K562 (cell line): ENCODE data around the gene OR10A3. TPM values are rescaled to one million over a fixed set of nuclear protein-coding genes. Genes with fewer than 3 reads are reported as not detected.

Experiments
- ATAC-seq: fragments of 200-7000 bp; cut with Tn5 transposase; 3 replicates; pipeline ENCODE4 v1.9.1; 2020; ENCODE audit warnings: moderate library complexity
- BruUV-seq: library from RNA; stranded (reverse); fragments of 400-500 nt; replicated peaks from 2 replicates; lab custom pipeline; 2021; lab: Mats Ljungman, UMichigan
- CTCF ChIA-PET: fragments of 300-600 bp; formaldehyde crosslinking; extraction: SDS; loops from one replicate; lab custom pipeline; 2021; ENCODE audit warnings: low intra/inter-chr PET ratio; lab: Yijun Ruan, JAX
- POLR2A ChIA-PET: fragments of 300-600, 350-650 bp; sonication (Branson Sonifier 250); formaldehyde crosslinking; extraction: SDS; loops from one replicate; lab custom pipeline; 2021; ENCODE audit warnings: antibody characterized with exemption, inconsistent platforms; lab: Yijun Ruan, JAX
- DNase-seq, 4 experiments: peaks; one replicate each; pipeline versions ENCODE4 v3.0.0 to v3.0.0-alpha.2; 2011 to 2018; ENCODE audit warnings: low spot score in 3 of 4, mixed read lengths in 3 of 4; ENCODE audit errors: extremely low read depth in 1 of 4
- FAIRE-seq: peaks from 2 replicates; lab custom pipeline; 2011; peaks lifted over from hg19 to GRCh38; lab: Jason Lieb, UNC
- H2AFZ ChIP-seq: 2 replicates; pipeline ENCODE4 v1.6.0; 2011; ENCODE audit warnings: low read depth, low read length, control low read depth, inconsistent platforms
- H3K27ac ChIP-seq: fragments of 200-600 bp; 3 replicates; pipeline ENCODE4 v1.8.0; 2011; ENCODE audit warnings: low read depth, mild to moderate bottlenecking, control low read depth, inconsistent platforms, low read length, moderate library complexity, mixed read lengths; ENCODE audit errors: extremely low read depth
- H3K27me3 ChIP-seq, 2 experiments: fragments of 300-600 bp in 1 of 2; 2 replicates in 1 of 2; 3 replicates in 1 of 2; pipeline versions ENCODE4 v1.6.0 to v1.8.0; 2011; ENCODE audit warnings: inconsistent platforms in 2 of 2, low read length in 2 of 2, mild to moderate bottlenecking in 1 of 2, mixed read lengths in 1 of 2, moderate library complexity in 1 of 2; ENCODE audit not compliant: control insufficient read depth in 2 of 2, insufficient read depth in 2 of 2
- H3K36me3 ChIP-seq: fragments of 300-600 bp; 3 replicates; pipeline ENCODE4 v1.8.0; 2011; ENCODE audit warnings: mild to moderate bottlenecking, low read length, inconsistent platforms; ENCODE audit not compliant: control insufficient read depth, insufficient read depth
- H3K4me1 ChIP-seq, 2 experiments: fragments of 200-600 bp in 1 of 2; replicated peaks in 1 of 2; 2 replicates in 1 of 2; 3 replicates in 1 of 2; pipeline versions ENCODE4 v1.5.1 to v1.8.0; 2011; ENCODE audit warnings: inconsistent platforms in 2 of 2, low read length in 2 of 2, mild to moderate bottlenecking in 1 of 2, mixed read lengths in 1 of 2, moderate library complexity in 1 of 2; ENCODE audit not compliant: control insufficient read depth in 2 of 2, insufficient read depth in 2 of 2
- H3K4me2 ChIP-seq: 2 replicates; pipeline ENCODE4 v1.6.1; 2011; ENCODE audit warnings: low read length, control low read depth, inconsistent platforms, mixed read lengths; ENCODE audit not compliant: insufficient read depth
- H3K4me3 ChIP-seq: fragments of 200-600 bp; sonication (generic), shearing (Covaris generic); 2 replicates; pipeline ENCODE4 v1.5.1; 2016; ENCODE audit warnings: control low read depth, inconsistent platforms
- H3K79me2 ChIP-seq: fragments of 200-600 bp; 3 replicates; pipeline ENCODE4 v1.8.0; 2011; ENCODE audit warnings: low read length, inconsistent platforms; ENCODE audit not compliant: control insufficient read depth, insufficient read depth
- H3K9ac ChIP-seq, 2 experiments: 2 replicates each; pipeline versions ENCODE4 v1.6.0 to v1.6.1; 2011; ENCODE audit warnings: low read depth in 2 of 2, low read length in 2 of 2, control low read depth in 1 of 2, inconsistent platforms in 1 of 2, mild to moderate bottlenecking in 1 of 2, mixed read lengths in 1 of 2; ENCODE audit not compliant: insufficient read depth in 1 of 2
- H3K9me1 ChIP-seq: one replicate; pipeline ENCODE4 v1.6.0; 2011; ENCODE audit warnings: inconsistent platforms, mild to moderate bottlenecking, low read length, moderate library complexity; ENCODE audit not compliant: control insufficient read depth, insufficient read depth
- H3K9me3 ChIP-seq: replicated peaks from 2 replicates; pipeline ENCODE4 v1.5.1; 2011; ENCODE audit warnings: low read depth, low read length, inconsistent platforms; ENCODE audit not compliant: control insufficient read depth, insufficient read depth
- H4K20me1 ChIP-seq: replicated peaks from 2 replicates; pipeline ENCODE4 v1.6.1; 2011; ENCODE audit warnings: low read length, inconsistent platforms, mixed read lengths; ENCODE audit not compliant: control insufficient read depth, insufficient read depth
- CSDE1 ChIP-seq, 2 experiments: fragments of 450-650 bp; IDR thresholded peaks; 2 replicates each; pipeline ENCODE4 v1.6.1; 2016; ENCODE audit warnings: mild to moderate bottlenecking in 1 of 2
- CTCF ChIP-seq, 3 experiments: IDR thresholded peaks in 2 of 3; conservative IDR thresholded peaks in 1 of 3; 2 replicates each; pipeline ENCODE4 v1.5.1; 2011 to 2012; ENCODE audit warnings: low read length in 3 of 3, mild to moderate bottlenecking in 3 of 3, control low read depth in 2 of 3, improper control_type of control experiment in 1 of 3, inconsistent platforms in 1 of 3, low read depth in 1 of 3, mixed read lengths in 1 of 3, moderate library complexity in 1 of 3; ENCODE audit not compliant: insufficient read depth in 2 of 3
- TAF7 ChIP-seq: fragments of 450-650 bp; IDR thresholded peaks from 2 replicates; pipeline ENCODE4 v1.6.1; 2016; ENCODE audit warnings: missing genetic modification characterization, missing compliant biosample characterization
- WHSC1 ChIP-seq: IDR thresholded peaks from one replicate; pipeline ENCODE4 v1.6.1; 2012; ENCODE audit warnings: low read length, control low read depth, inconsistent platforms
- ZBTB34 ChIP-seq: fragments of 250-450 bp; sonication (Bioruptor Pico); IDR thresholded peaks from 2 replicates; pipeline ENCODE4 v1.8.0; 2021; ENCODE audit warnings: mild to moderate bottlenecking, moderate library complexity
- ZNF12 ChIP-seq: sonication (generic); formaldehyde crosslinking; IDR thresholded peaks from 2 replicates; pipeline ENCODE4 v1.4.0; 2020; ENCODE audit warnings: mild to moderate bottlenecking, missing genetic modification reagents
- WGBS: fragments of 100-300 bp; shearing (Covaris generic); methylation state at CpG from one replicate; pipeline ENCODE4 v1.1.6; 2016; ENCODE audit warnings: low coverage, mixed read lengths; ENCODE audit not compliant: insufficient coverage; ENCODE audit errors: missing lambda C conversion rate; 5-methylcytosine and 5-hydroxymethylcytosine counted together
- in situ Hi-C: fragments of 300-500 bp; cut with MboI; formaldehyde crosslinking; loops from 4 replicates; pipeline ENCODE4 v1.15.0; 2018; ENCODE audit warnings: inconsistent platforms, mixed read lengths
- intact Hi-C: fragments of 100-400 bp; cut with micrococcal nuclease; formaldehyde crosslinking; loops from 2 replicates; pipeline ENCODE4 v1.14.2; 2022
- polyA plus RNA-seq, 8 experiments: library from polyadenylated mRNA; depleted of rRNA in 4 of 8; stranded (reverse) in 5 of 8; unstranded in 3 of 8; fragments of >200 nt; fragmentation: Nextera tagmentation in 2 of 8; fragmentation: Illumina TruSeq in 1 of 8; extraction: Ambion mirVana in 2 of 8; extraction: Trizol in 1 of 8; gene quantifications; 2 replicates each; pipeline versions ENCODE4 v1.2.1 to v1.2.3, GENCODE V29; 2011 to 2014; ENCODE audit warnings: inconsistent platforms in 1 of 8, missing spikeins in 1 of 8
- total RNA-seq, 7 experiments: library from RNA; depleted of rRNA in 6 of 7; stranded (reverse); fragments of >200 nt in 6 of 7; fragmentation: Illumina TruSeq in 2 of 7; extraction: Trizol in 2 of 7; gene quantifications; 2 replicates each; pipeline versions ENCODE4 v1.2.1 to v1.2.3, GENCODE V29; 2011 to 2021; ENCODE audit warnings: low replicate concordance in 1 of 7

Gene OR10A3
- total and polyA plus RNA-seq, 9 of the 15 experiments (the other 6 are each of a cell fraction or from before 2014, with no cell fraction given) = not detected

GRCh38 chr11:7892840-7893254, 48.7 kb downstream of the OR10A3 start (continued):
- TF ChIP-seq CTCF (IDR thresholded peaks at IDR 0.05 in 2 of 3, conservative IDR thresholded peaks at IDR 0.05 in 1 of 3; ENCODE audit: insufficient read depth in 2 of 3, low read depth in 1 of 3, low read length in 3 of 3) = peak; percentile 50 to 81 (median 63); a peak in 5 of 6 replicates
- TF ChIP-seq CSDE1 (IDR thresholded peaks at IDR 0.05) = no peak
- TF ChIP-seq ZBTB34 (CRISPR knock-in tag) = no peak
- no peak for TF ChIP-seq TAF7
- TF ChIP-seq ZNF12 (CRISPR knock-in tag) = no peak
- TF ChIP-seq, all 486 proteins: peak for 5

GRCh38 chr11:7892059-7892699, 49.3 kb downstream of the OR10A3 start:
- no peak for FAIRE-seq
- no peak for TF ChIP-seq WHSC1

More at GRCh38 chr11:7892059-7892699, 49.3 kb downstream of the OR10A3 start:
- H3K79me2 ChIP-seq = no peaks in the 10 kb centered on the region
- POLR2A ChIA-PET = interaction anchor here (0.6 kb wide), 1 partner anchor 951 kb away, joined by 3 read pairs; no protein-coding TSS in a partner anchor
- intact Hi-C loops = loop anchor here (1.0 to 2.0 kb wide), 3 partner anchors 95 to 207 kb away; partner anchors contain the start of gene EIF3F
- H3K4me2 ChIP-seq = no peak overlapping the region
- no peak for ATAC-seq
- in situ Hi-C loops = loop anchor here (10.0 kb wide), 1 partner anchor 203 kb away; no protein-coding TSS in a partner anchor
- H3K36me3 ChIP-seq = no peaks in the 10 kb centered on the region
- no peak overlapping the region for H3K27ac ChIP-seq
- H3K4me1 ChIP-seq = no peaks in the 10 kb centered on the region
- H4K20me1 ChIP-seq = no peaks in the 10 kb centered on the region
- no peaks in the 10 kb centered on the region for H3K9me1 ChIP-seq
- no peak overlapping the region for H2AFZ ChIP-seq
- no peaks in the 10 kb centered on the region for H3K27me3 ChIP-seq
- no TSS peak for BruUV-seq
- WGBS = 0% methylated on average over 6 of the region's 6 CpGs
- no peaks in the 10 kb centered on the region for H3K9me3 ChIP-seq
- CTCF ChIA-PET = interaction anchor here (0.8 to 1.5 kb wide), 4 partner anchors 13 to 199 kb away, joined by 3 to 8 read pairs (median 4); partner anchors contain the start of gene EIF3F
- H3K4me3 ChIP-seq = no peak overlapping the region
- no peak overlapping the region for H3K9ac ChIP-seq
- DNase-seq = no peak
